ENCODE results near the gene SLC2A1. TPM values are rescaled to one million over a fixed set of nuclear protein-coding genes. Genes with fewer than 3 reads are reported as not detected.

Gene SLC2A1
- 96.1 to 110 TPM (median 100 TPM) in 5 replicates for total RNA-seq (2022; extraction: Qiagen RNA extraction)

DNA sequence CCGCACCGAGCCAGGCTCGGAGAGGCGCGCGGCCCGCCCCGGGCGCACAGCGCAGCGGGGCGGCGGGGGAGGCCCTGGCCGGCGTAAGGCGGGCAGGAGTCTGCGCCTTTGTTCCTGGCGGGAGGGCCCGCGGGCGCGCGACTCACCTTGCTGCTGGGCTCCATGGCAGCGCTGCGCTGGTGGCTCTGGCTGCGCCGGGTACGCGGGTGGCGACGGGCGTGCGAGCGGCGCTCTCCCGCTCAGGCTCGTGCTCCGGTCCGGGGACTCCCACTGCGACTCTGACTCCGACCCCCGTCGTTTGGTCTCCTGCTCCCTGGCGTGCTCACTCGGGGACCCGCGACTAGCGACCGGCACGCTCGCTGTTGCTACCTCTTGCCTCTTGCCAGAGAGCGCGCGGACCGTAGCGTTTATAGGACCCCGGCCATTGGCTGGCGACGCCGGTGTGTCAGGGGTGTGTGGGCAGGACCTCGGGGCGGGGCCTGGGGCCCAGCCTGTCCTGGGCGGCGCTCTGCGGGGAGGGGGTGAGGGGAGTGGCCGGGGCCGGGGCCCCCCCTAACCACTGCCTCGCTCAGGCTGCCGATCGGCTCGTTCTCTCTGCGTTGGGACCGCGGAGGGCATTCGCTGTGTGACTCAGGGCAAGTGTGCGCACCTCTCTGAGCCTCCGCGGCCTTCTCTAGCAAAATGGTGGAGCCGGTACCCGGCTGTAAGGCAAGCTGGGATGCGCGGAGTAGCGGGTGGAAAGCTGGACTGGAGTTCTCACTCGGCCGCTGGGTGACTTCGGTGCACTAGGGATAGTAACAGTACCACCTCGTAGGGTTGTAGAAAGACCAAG is at the start of gene SLC2A1:
Gene SLC2A1, minus strand, starts transcription at position 381 of the 832 bp plus-strand sequence. Its CDS starts 217 bp downstream, at position 164.

Other genes starting within 250 kb of the SLC2A1 start
- not detected in 5 replicates for gene CLDN19, start 218.6 kb downstream of the SLC2A1 start, total RNA-seq (2022; extraction: Qiagen RNA extraction)
- gene P3H1, start 191.8 kb downstream of the SLC2A1 start, total RNA-seq (2022; extraction: Qiagen RNA extraction): 24.9 to 32.8 TPM (median 31.5 TPM) in 5 replicates
- gene C1orf50, start 191.6 kb downstream of the SLC2A1 start, total RNA-seq (2022; extraction: Qiagen RNA extraction): 3.2 to 4.6 TPM (median 3.9 TPM) in 5 replicates
- gene TMEM269, start 173.9 kb downstream of the SLC2A1 start, total RNA-seq (2022; extraction: Qiagen RNA extraction): 0.06 to 0.32 TPM (median 0.12 TPM) in 4 of 5 replicates, not detected in the other
- gene ERMAP, start 141.7 kb downstream of the SLC2A1 start, total RNA-seq (2022; extraction: Qiagen RNA extraction): 3.4 to 4.3 TPM (median 3.6 TPM) in 5 replicates
- gene SVBP, start 141.5 kb downstream of the SLC2A1 start, total RNA-seq (2022; extraction: Qiagen RNA extraction): 13.4 to 16.0 TPM (median 15.0 TPM) in 5 replicates
- 6.0 to 7.9 TPM (median 6.5 TPM) in 5 replicates for gene ZNF691, start 112.3 kb downstream of the SLC2A1 start, total RNA-seq (2022; extraction: Qiagen RNA extraction)
- 178 to 195 TPM (median 180 TPM) in 5 replicates for gene EBNA1BP2, start 213.4 kb upstream of the SLC2A1 start, total RNA-seq (2022; extraction: Qiagen RNA extraction)
- 0.22 to 0.65 TPM (median 0.39 TPM) in 5 replicates for gene CFAP57, start 213.5 kb upstream of the SLC2A1 start, total RNA-seq (2022; extraction: Qiagen RNA extraction)

Data from A549 treated with Mapracorat at 1 μM for 4 hours (cell line).